Measurements from ENCODE around the gene NUDCD3.

GRCh38 chr7:44415510-44415909 lies 74.9 kb downstream of the NUDCD3 start:
- TF ChIP-seq CTCF (IDR thresholded peaks at IDR 0.05) = no peak
- TF ChIP-seq POLR2AphosphoS5 (IDR thresholded peaks at IDR 0.05) = no peak

All from esophagus muscularis mucosa (tissue), 3 donors.